ENCODE measurements around the gene ACR. TPM values are rescaled to one million over a fixed set of nuclear protein-coding genes. Genes with fewer than 3 reads are reported as not detected.

Gene ACR
- total RNA-seq, 1 donor from 2014 or later, result not detected

DNA sequence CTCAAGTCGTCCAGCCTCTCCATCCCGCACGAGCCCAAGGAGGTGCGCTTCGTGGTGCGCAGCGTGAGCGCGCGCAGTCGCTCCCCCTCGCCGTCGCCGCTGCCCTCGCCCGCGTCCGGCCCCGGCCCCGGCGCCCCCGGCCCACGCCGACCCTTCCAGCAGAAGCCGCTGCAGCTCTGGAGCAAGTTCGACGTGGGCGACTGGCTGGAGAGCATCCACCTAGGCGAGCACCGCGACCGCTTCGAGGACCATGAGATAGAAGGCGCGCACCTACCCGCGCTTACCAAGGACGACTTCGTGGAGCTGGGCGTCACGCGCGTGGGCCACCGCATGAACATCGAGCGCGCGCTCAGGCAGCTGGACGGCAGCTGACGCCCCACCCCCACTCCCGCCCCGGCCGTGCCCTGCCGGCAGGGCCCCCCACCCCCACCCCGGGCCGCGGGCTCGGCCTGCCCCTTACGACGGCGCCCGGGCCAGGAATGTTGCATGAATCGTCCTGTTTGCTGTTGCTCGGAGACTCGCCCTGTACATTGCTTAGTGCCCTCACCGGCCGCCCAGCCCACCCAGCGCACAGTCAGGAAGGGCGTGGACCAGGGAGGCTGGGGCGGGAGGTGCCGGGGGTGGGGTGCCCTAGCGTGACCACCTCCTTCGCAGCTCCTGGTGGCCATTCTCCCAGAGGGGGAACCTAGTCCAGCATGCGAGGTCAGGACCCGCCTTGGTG lies 6.9 kb upstream of the ACR start:
- H3K36me3 ChIP-seq (ENCODE audit: insufficient read depth, low read length), result no peaks in the 10 kb centered on the region
- H3K9ac ChIP-seq (ENCODE audit: low read length), result no peak overlapping the region
- no peaks in the 10 kb centered on the region for H3K79me2 ChIP-seq (ENCODE audit: insufficient read depth, low read length)
- H4K20me1 ChIP-seq (ENCODE audit: insufficient read depth, low read length), result peaks cover 19% of the 10 kb centered on the region
- H3K4me2 ChIP-seq (ENCODE audit: low read length), result no peak overlapping the region
- H3K27me3 Mint-ChIP-seq (ENCODE audit: low read depth, unreplicated experiment), result peaks cover 31% of the 10 kb centered on the region
- no peak overlapping the region for H3K4me3 ChIP-seq (ENCODE audit: insufficient read depth, low read depth, low read length)
- peaks cover 13% of the 10 kb centered on the region for H3K27me3 ChIP-seq (ENCODE audit: insufficient read depth, low read length)
- peaks cover 4% of the 10 kb centered on the region for H3K4me1 Mint-ChIP-seq (ENCODE audit: low read depth, unreplicated experiment)
- no peaks in the 10 kb centered on the region for H3K9me3 Mint-ChIP-seq (ENCODE audit: unreplicated experiment)
- DNase-seq (ENCODE audit: low read depth) (no peak), FAIRE-seq (no peak)
- H2AFZ ChIP-seq (ENCODE audit: low read depth, low read length), result no peak overlapping the region
- no peaks in the 10 kb centered on the region for H3K4me1 ChIP-seq (ENCODE audit: insufficient read depth, low read length)
- H3K36me3 Mint-ChIP-seq (ENCODE audit: low read depth, unreplicated experiment), result peaks cover 25% of the 10 kb centered on the region
- H3K4me3 Mint-ChIP-seq (ENCODE audit: unreplicated experiment), result no peak overlapping the region
- H3K27ac Mint-ChIP-seq (ENCODE audit: unreplicated experiment), result no peak overlapping the region
- no peak overlapping the region for H3K27ac ChIP-seq (ENCODE audit: low read depth, low read length)
- no peak for TF ChIP-seq EZH2 (IDR thresholded peaks at IDR 0.05; ENCODE audit: insufficient read depth, low read length)
- H3K9me3 ChIP-seq (ENCODE audit: insufficient read depth, low read depth, low read length), result no peaks in the 10 kb centered on the region

DNA sequence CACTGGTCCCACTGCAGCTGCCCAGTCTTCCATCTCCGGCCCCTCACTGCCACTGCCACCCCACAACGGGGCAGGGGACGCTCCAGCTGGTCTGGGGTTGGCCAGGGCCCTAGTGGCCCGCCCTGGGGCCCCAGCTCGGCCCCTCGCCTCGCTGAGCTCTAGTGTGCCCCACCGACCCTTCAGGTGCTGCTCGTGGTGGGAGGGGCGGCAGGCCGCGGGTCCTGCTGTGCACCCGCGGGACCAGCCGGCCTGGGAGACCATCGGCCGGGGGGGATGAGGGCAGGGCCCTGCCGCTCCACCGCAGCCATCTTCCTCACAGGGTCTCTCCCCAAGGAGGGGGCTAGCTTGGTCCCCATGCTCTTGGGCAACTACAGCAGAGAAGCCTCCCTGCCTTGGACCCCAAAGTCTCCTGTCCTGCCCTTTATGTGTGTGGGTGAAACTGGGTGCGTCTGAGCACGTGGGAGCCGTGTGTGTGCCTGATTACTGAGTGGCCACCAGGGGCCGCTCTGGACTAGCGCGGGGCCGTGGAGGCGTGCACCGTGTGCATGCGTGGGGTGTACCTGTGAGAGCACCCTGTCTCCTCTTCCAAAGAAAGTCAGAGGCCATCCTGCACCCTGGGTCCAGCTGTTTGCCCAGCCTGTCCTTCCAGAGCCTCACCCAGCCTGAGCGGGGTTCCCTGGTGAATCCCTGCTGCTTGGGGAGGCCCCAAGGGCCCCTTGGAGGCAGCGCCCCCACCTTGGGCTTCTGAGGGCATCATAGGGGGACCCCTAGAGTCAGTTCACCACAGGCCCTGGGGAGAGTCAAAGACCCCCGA lies 6.0 kb upstream of the ACR start:
- TF ChIP-seq, protein P1, sequence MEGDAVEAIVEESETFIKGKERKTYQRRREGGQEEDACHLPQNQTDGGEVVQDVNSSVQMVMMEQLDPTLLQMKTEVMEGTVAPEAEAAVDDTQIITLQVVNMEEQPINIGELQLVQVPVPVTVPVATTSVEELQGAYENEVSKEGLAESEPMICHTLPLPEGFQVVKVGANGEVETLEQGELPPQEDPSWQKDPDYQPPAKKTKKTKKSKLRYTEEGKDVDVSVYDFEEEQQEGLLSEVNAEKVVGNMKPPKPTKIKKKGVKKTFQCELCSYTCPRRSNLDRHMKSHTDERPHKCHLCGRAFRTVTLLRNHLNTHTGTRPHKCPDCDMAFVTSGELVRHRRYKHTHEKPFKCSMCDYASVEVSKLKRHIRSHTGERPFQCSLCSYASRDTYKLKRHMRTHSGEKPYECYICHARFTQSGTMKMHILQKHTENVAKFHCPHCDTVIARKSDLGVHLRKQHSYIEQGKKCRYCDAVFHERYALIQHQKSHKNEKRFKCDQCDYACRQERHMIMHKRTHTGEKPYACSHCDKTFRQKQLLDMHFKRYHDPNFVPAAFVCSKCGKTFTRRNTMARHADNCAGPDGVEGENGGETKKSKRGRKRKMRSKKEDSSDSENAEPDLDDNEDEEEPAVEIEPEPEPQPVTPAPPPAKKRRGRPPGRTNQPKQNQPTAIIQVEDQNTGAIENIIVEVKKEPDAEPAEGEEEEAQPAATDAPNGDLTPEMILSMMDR (IDR thresholded peaks at IDR 0.05; ENCODE audit: insufficient read depth, low read depth, low read length), result peak; percentile 55
- TF ChIP-seq EZH2 (IDR thresholded peaks at IDR 0.05; ENCODE audit: insufficient read depth, low read length), result no peak
- Mint-ChIP-seq H3K4me3 (ENCODE audit: unreplicated experiment) (no peak overlapping the region), H3K36me3 (ENCODE audit: low read depth, unreplicated experiment) (peaks cover 17% of the 10 kb centered on the region), H3K27me3 (ENCODE audit: low read depth, unreplicated experiment) (peaks cover 39% of the 10 kb centered on the region), H3K4me1 (ENCODE audit: low read depth, unreplicated experiment) (peaks cover 4% of the 10 kb centered on the region), H3K27ac (ENCODE audit: unreplicated experiment) (no peak overlapping the region), H3K9me3 (ENCODE audit: unreplicated experiment) (peaks cover 4% of the 10 kb centered on the region)
- Histone ChIP-seq H3K36me3 (ENCODE audit: insufficient read depth, low read length) (no peaks in the 10 kb centered on the region), H3K4me2 (ENCODE audit: low read length) (peak overlapping the region; percentile 51), H3K4me1 (ENCODE audit: insufficient read depth, low read length) (no peaks in the 10 kb centered on the region), H3K27ac (ENCODE audit: low read depth, low read length) (no peak overlapping the region), H3K9ac (ENCODE audit: low read length) (no peak overlapping the region), H3K79me2 (ENCODE audit: insufficient read depth, low read length) (no peaks in the 10 kb centered on the region), H3K27me3 (ENCODE audit: insufficient read depth, low read length) (peaks cover 20% of the 10 kb centered on the region), H2AFZ (ENCODE audit: low read depth, low read length) (peak overlapping the region; percentile 62), H3K4me3 (ENCODE audit: insufficient read depth, low read depth, low read length) (no peak overlapping the region), H3K9me3 (ENCODE audit: insufficient read depth, low read depth, low read length) (no peaks in the 10 kb centered on the region), H4K20me1 (ENCODE audit: insufficient read depth, low read length) (peaks cover 14% of the 10 kb centered on the region)
- FAIRE-seq, result no peak
- no peak for DNase-seq (ENCODE audit: low read depth)

DNA sequence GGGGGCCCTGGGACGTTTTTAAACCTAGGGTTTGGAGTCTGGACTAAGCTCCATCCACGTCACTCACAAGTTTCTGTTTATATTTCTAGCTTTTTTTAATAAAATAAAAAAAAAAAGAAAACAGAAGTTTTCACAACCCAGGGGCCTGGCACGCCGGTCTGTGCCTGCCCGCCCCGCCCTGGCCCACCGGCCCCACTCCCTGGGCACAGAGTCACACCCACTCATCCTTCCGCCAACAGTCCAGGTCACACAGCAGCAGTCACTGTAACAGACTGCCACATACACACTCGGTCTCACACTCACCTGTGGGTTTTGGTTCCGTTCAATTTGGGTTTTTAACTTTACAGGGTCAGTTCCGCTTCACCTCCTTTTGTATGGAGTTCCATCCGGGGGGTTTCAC lies 5.3 kb upstream of the ACR start:
- no peaks in the 10 kb centered on the region for H3K9me3 ChIP-seq (ENCODE audit: insufficient read depth, low read depth, low read length)
- H3K36me3 Mint-ChIP-seq (ENCODE audit: low read depth, unreplicated experiment), result peaks cover 10% of the 10 kb centered on the region
- H3K27me3 Mint-ChIP-seq (ENCODE audit: low read depth, unreplicated experiment), result peaks cover 39% of the 10 kb centered on the region
- peaks cover 23% of the 10 kb centered on the region for H3K27me3 ChIP-seq (ENCODE audit: insufficient read depth, low read length)
- no peak for DNase-seq (ENCODE audit: low read depth)
- peaks cover 4% of the 10 kb centered on the region for H3K4me1 Mint-ChIP-seq (ENCODE audit: low read depth, unreplicated experiment)
- no peak overlapping the region for H3K27ac ChIP-seq (ENCODE audit: low read depth, low read length)
- H3K9me3 Mint-ChIP-seq (ENCODE audit: unreplicated experiment), result peaks cover 7% of the 10 kb centered on the region
- H3K79me2 ChIP-seq (ENCODE audit: insufficient read depth, low read length), result no peaks in the 10 kb centered on the region
- H3K4me3 ChIP-seq (ENCODE audit: insufficient read depth, low read depth, low read length), result no peak overlapping the region
- H3K4me1 ChIP-seq (ENCODE audit: insufficient read depth, low read length), result no peaks in the 10 kb centered on the region
- H3K36me3 ChIP-seq (ENCODE audit: insufficient read depth, low read length), result no peaks in the 10 kb centered on the region
- H2AFZ ChIP-seq (ENCODE audit: low read depth, low read length), result no peak overlapping the region
- H3K4me3 Mint-ChIP-seq (ENCODE audit: unreplicated experiment), result no peak overlapping the region
- peaks cover 14% of the 10 kb centered on the region for H4K20me1 ChIP-seq (ENCODE audit: insufficient read depth, low read length)
- H3K4me2 ChIP-seq (ENCODE audit: low read length), result no peak overlapping the region
- TF ChIP-seq, protein P1 (IDR thresholded peaks at IDR 0.05; ENCODE audit: insufficient read depth, low read depth, low read length), result no peak
- TF ChIP-seq EZH2 (IDR thresholded peaks at IDR 0.05; ENCODE audit: insufficient read depth, low read length), result no peak
- H3K9ac ChIP-seq (ENCODE audit: low read length), result no peak overlapping the region
- no peak for FAIRE-seq
- H3K27ac Mint-ChIP-seq (ENCODE audit: unreplicated experiment), result no peak overlapping the region
